ENCODE data around the gene ARHGAP24.

- TF ChIP-seq CTCF (conservative IDR thresholded peaks at IDR 0.05 in 1 of 2, IDR thresholded peaks at IDR 0.05 in 1 of 2; ENCODE audit: low read depth in 1 of 2, low read length in 2 of 2) (no peak), EZH2 (IDR thresholded peaks at IDR 0.05; ENCODE audit: low read length, missing control alignments) (no peak)
These were observed 398.6 kb downstream of the ARHGAP24 start for GRCh38 chr4:85873566-85873965.
